Endothelial cell of hepatic sinusoid (primary cell): ENCODE data around the gene SLC25A18.
"Not testable (repeated sequence)": the region's sequence is repeated elsewhere in the genome, so short reads cannot be mapped to it uniquely, and the experiment has no call there.

ENCODE experiments used
- in situ Hi-C: cut with HindIII; loops from 2 replicates; pipeline ENCODE4 v1.10.0; 2017; ENCODE audit warnings: low sequenced_read_pairs

Gene SLC25A18

DNA sequence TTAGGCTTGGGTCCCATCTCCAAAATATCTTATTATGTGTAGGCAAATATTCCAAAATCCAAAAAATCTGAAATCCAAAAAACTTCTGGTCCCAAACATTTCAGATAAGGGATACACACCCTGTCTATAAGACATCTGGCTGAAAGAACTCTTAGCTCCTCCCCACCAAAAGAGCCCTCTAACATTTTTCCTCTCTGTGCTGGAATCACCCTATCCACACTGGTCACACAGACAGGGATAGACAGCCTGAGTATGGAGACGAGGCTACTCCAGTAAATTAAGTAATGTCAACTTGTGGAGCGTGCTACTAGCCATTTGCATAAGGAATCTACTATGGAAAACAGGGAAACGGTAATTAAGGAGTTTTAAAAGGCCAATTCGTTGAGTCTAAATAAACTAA is 40.4 kb downstream of the SLC25A18 start:
- in situ Hi-C loops = no loop called here

DNA sequence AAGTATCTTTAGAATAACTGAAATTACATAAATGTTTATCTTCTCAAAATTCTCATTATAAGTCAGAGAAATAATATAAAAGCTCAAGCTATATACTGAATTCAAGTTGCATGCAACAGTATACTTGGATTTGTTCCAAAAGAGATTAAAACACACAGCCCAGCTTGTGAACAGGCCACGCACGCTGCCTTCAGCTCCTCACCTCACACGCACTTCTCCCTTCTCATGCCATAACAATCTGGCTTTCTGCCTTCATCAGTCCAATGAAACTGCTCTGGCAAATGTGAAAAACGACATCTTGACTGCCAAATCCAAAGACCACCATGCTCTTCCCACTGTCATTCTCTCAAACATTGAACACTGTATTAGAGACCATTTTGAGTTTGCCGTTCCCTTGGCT is 43.2 kb downstream of the SLC25A18 start:
- in situ Hi-C loops = no loop called here

DNA sequence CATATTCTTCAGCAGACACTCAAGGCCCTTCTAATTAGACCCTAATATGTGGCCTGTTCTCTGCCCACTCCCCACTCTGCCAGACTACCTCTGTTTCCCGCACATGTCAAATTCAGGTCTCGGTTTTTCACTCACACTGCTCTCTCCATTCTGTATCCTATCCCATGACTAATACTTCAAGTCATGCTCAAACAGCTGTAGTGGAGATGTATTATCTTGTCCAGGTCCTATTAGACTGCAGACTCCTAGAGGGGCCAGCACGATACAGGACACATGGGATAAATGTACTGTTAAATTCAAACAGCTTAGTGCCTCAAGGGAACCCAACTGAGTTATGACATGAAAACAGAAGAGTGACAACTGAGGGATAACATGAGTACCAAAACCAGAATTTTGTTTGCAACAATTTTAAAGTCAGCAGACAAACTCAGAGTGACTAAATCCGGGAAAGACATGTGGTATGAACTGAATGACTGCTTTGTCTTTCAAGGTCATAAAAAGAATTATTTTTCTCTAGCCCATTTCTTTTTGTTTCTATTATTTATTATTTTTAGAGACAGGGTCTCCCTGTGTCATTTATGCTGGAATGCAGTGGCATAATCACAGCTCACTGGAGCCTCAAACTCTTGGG is 44.7 kb downstream of the SLC25A18 start:
- in situ Hi-C loops = no loop called here

DNA sequence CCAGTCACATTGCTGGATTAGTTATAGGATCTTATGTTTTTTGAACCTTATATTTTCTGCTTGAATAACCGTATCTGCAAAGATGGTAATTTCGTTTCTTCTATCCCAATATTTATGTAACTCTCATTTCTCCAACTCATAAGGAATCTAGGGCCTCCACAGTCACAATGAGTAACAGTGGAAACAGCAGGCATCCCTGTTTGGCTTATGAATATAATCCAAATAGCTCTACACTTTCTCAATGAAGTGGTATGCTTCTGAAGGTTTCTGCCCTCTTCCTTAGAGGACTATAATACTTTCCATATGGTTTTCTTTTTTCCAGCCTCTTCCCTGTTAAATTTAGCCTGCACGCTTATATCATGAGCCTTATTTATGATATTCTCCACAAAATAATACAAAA is 48.8 kb downstream of the SLC25A18 start:
- in situ Hi-C loops = no loop called here

DNA sequence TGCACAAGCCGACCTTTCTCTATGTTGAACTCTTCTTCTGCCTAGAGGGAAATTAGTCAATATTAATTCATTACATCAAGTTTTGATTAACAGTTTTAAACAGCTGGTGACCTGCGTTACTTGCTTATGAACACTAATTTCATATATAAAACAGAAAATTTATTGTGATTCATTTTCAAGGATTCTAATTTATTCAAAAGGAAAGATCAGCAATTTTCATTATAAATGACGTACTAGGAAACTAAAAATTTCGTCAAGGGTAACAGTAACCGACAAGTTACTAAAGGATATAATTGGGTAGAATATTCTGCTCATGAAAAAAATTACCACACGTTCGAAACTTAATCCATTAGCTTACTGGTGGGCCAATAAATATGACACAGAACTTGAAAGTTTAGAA is 50.0 kb downstream of the SLC25A18 start:
- in situ Hi-C loops = no loop called here

DNA sequence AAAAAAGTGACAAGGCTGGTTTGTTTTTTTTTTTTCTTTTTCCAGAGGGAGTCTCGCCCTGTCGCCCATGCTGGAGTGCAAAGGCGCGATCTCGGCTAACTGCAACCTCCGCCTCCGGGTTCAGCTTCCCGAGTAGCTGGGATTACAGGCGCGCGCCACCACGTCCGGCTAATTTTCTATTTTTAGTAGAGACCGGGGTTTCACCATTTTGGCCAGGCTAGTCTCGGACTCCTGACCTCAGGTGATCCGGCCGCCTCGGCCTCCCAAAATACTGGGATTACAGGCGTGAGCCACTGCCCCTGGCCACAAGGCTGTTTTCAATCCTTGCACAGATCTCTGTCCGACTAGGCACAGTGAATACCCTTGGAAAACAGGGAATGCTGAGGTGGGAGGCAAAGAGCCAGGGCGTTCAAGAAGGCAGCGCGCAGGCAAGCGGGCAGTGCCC is 64.7 kb downstream of the SLC25A18 start:
- in situ Hi-C loops = no loop called here

DNA sequence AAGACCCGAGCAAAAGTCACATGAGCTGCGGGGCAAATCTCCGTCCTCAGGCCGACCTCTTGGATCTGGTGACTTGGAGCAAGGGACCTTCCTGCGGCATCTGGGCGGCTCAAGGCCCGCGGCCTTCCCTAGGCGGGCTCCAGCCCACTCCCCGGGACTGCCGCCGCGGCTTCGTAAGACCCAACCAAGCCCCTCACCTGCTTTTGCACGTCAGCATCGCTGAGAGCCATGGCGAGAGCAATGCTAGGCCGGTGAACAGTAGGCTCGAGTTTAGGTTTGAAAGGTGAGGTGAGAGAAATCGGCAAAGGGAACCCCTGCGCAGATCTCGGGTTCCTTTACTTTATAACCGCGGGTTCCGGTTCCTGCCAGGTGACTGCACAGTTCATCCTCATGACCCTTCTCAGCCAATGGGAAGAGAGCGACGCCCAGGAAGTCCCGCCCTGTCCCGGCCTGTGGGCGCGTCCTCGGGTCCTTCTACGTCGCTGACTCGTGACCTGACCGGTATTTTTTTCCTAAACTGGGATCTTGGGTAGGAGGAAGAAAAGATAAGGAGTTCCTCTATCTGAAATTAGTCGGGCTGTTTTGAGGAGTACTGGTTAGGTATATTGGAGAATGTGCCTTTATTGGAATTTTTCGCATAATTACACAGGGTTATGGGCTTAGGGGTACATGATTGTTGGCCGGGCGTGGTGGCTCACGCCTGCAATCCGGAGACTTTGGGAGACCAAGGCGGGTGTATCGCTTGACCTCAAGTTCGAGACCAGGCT is 65.3 kb downstream of the SLC25A18 start, which contains the start of gene ATP6V1E1:
Gene ATP6V1E1, minus strand, starts transcription at position 344 of the 767 bp plus-strand sequence. Its CDS starts 114 bp downstream, at position 230.
- in situ Hi-C loops = no loop called here

DNA sequence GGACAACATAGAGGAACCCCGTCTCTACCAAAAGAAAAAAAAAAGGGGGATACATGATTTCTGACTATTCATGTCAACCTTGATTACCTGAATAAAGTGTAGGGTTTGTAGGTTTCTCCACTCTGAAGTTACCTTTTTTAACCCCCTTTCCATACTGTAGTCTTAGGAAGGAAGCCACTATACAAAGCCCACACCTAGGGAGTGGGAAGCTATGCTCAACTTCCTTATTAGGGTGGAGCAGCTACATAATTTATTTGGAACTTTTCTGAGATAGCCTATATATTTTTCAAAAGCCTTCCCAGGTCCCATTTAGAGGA is 65.8 kb downstream of the SLC25A18 start:
- in situ Hi-C loops = no loop called here

DNA sequence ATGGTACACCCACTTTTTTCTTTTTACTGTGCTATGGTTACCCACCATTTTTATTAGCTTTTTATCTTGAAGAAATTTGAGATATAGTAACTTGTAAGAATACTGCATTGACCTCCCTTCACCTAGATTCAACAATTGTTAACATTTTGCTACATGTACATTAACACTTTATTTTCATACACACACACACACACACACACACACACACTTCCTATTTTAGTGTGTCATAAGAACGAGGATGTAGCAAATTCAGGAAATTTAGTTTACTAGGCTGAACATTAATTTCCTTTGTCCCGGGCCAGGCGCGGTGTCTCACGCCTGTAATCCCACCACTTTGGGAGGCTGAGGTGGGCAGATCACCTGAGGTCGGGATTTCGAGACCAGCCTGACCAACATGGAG is 66.3 kb downstream of the SLC25A18 start:
- in situ Hi-C loops = loop anchor here (5.0 kb wide), 1 partner anchor 48 kb away; no protein-coding TSS in a partner anchor

DNA sequence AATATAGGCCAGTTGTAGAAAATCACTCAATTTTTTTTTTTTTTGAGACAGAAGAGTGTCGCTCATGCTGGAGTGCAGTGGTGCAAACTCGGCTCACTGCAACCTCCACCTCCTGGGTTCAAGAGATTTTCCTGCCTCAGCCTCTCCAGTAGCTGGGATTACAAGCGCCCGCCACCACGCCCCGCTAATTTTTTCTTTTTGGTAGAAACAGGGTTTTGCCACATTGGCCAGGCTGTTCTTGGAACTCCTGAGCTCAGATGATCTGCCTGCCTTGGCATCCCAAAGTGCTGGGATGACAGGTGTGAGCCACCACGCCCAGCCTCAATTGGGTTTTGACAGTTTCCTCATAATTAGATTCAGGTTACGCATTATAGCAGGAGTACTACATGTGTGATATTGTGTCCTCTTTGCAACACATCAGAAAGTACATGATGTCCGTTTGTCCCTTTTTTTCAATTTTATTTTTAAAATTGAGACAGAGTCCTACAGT is 67.8 kb downstream of the SLC25A18 start:
- in situ Hi-C loops = loop anchor here (5.0 kb wide), 1 partner anchor 46 kb away; no protein-coding TSS in a partner anchor

DNA sequence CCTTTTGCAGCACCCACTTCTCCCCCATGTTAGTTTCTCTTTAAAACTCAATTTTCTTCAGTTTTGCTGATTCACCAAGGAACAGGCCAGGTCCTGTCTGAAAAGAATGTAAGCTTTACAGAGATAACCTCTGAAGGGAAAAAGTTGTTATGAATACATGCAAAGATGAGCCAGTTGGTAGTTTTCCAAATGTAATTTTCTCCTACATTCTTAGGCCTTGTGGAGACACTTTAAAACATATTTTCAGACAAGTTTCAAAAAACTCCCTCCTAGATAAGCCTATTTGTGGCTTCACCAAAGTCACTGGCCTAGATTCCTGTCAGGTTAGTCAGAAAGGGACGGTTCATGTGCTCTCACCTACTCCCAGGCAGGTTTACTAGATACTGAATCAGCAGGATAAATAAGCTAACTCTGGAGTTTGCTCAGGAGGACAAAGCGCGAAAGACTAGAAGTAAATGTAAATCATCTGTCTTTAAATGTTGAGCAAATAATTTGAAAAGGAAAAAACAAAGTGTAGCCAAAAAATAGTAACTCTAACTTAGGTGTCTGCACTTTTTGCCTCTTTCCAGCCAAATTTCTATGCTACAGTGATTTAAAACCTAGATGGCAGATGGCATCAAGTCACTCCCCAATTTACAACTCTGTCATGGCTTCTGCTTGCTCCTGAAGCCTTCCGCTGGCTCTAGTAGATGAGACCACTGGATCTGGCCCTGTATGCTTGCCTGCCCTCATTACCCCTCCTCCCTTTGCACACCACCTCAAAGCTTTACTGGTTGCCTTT is 70.1 kb downstream of the SLC25A18 start:
- in situ Hi-C loops = loop anchor here (5.0 kb wide), 1 partner anchor 44 kb away; no protein-coding TSS in a partner anchor

DNA sequence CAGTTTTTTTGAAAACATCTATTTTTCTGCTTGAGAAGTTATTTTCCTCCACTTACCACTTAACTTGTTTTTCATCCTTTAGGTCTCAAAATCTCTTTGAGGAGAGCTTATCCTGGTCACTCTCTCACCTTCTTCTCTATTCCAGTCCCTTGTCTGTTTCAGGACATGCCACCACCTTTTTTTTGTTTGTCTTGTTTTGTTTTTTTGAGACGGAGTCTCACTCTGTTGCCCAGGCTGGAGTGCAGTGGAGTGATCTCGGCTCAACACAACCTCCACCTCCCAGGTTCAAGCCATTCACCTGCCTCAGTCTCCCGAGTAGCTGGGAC is 70.7 kb downstream of the SLC25A18 start:
- in situ Hi-C loops = loop anchor here (5.0 kb wide), 1 partner anchor 43 kb away; no protein-coding TSS in a partner anchor

DNA sequence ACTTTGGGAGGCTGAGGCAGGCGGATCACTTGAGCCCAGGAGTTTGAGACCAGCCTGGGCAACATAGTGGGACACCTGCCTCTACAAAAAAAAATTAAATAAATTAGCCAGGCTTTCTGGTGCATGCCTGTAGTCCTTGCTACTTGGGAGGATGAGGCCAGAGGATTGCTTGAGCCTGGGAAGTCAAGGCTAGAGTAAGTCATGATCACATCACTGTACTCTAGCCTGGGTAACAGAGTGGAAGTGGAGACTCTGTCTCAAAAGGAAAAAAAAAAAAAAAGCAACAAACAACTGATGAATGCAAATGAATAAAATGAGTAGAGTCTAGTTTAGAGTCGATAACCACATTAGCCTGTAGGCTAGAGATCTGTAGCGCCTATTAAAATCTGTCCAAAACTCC is 71.4 kb downstream of the SLC25A18 start:
- in situ Hi-C loops = loop anchor here (5.0 kb wide), 1 partner anchor 43 kb away; no protein-coding TSS in a partner anchor

DNA sequence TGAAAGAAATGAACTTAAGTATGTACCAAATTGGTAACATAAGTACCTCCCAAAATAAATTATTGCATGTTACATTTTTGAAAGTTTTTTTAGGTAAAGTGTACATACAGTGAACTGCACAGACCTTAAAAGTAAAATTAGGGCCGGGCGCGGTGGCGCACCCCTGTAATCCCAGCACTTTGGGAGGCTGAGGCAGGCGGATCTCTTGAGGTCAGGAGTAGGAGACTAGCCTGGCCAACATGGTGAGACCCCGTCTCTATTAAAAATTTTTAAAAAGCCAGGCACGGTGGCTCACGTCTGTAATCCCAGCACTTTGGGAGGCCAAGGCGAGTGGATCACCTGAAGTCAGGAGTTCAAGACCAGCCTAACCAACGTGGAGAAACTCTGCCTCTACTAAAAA is 73.6 kb downstream of the SLC25A18 start:
- in situ Hi-C loops = not testable (repeated sequence)

DNA sequence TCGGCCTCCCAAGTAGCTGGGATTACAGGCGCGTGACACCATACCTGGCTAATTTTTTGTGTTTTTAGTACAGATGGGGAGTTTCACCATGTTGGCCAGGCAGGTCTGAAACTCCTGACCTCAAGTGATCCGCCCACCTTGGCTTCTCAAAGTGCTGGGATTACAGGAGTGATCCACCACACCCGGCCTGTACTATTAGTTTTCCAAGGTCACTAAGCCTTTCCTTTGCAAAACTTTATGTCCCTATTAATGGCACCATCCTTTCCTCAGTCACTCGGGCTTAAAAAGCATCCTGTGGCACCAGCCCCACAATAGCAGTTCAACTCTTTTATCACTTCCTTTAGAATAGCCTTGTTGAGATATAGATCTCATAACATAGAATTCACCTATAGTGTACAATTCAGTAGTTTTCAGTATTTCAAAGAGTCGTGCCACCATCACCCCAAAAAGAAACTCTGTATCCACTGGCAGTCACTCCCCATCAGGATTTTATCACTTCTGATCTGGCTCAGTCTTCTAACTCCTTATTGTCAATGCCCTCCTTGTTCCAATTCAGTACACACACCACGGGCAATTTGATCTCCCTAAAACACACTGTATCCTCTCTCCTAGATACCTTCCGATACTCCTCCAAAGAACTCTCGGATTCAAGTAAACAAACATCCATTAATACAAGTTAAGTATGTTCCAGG is 74.3 kb downstream of the SLC25A18 start:
- in situ Hi-C loops = no loop called here

DNA sequence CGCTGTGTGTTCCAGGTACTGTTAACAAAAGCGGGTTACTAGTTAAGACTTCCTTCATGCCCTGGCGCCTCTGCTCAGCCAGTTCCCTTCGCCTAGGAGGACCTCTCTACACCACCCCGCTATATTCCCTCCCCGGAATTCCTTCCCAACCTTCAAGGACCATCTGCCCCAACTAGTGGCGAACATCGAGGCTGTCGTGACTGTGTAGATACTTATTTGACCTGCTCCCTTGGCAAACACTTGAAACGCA is 74.8 kb downstream of the SLC25A18 start:
- in situ Hi-C loops = no loop called here

DNA sequence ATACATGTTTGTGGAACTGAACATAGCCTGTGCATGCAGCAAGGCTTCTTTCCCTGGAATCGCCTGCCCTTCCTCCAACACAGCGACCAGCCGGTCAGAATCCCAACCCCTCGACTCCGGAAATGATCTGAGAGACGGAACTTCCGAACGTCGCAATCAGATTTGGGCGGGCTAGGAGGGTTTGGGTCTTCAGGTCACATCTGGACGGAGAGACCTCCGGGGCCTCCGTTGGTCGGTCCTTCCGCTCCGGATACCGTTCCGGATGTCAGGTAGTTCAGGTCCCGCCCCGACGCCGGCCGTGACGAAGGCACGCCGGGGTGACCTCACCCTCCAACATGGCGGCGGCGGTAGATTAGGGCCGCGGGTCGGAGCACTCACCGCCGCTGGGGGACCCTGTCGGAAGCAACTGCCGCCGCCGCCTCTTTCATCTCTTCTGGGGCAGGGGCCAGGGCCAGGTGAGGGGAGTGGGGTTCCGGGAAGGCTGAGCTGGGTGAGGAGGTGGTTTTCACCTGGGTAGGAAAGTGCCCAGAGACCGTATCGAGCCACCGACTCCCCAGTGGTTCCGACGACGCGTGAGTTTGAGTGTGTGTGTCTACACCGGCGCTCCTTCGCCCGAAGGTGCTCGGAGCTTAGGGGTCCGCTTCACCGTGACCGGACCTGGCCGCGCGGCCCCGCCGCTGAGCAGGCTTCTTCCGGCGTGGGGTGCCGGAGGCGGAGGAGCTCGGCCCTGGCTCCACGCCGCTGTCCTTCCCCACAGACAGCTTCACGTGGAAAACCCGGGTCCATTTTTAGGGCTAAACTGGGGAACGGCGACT is 75.3 kb downstream of the SLC25A18 start, which contains the start of gene BCL2L13:
Gene BCL2L13, plus strand, starts transcription at position 326 of the 815 bp plus-strand sequence. CDS start 16,955 bp downstream, outside the sequence.
- in situ Hi-C loops = no loop called here

DNA sequence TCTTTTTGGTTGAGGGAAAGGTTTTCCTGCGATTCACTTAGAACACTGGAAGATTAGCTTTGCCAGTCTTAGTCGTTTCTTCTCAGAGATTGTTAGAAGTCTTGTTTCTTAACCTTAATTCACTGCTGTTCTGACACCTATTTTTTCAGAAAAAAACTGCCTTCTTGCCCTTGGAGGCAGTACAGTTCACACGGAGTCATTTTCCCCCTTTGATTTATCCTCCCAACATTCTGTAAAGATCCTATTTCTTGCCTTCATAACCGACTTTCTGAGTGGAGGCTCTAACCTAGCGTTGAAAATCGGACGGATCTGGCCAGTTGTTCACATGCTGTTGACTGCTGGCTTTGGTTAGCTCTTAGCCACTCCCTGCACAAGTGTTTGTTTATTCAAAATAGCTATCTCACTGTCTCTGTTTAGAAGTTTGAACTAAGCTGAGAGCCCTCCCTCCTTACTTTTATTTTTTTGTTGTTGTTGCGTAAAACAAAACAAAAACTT is 76.0 kb downstream of the SLC25A18 start:
- in situ Hi-C loops = no loop called here
